H1 (cell line): ENCODE data around the gene SLC15A4.

Experiments
- CBX8 ChIP-seq: fragments of 300-800, 300-1000 bp; sonication (generic); IDR thresholded peaks from 2 replicates; pipeline ENCODE4 v1.7.1; 2016; ENCODE audit warnings: low read depth, low read length, borderline replicate concordance
- GABPA ChIP-seq: IDR thresholded peaks from 2 replicates; pipeline ENCODE4 v1.6.1; 2011; ENCODE audit warnings: mild to moderate bottlenecking, low read length, moderate library complexity, borderline replicate concordance; ENCODE audit not compliant: insufficient read depth
- HDAC6 ChIP-seq: IDR thresholded peaks from one replicate; pipeline ENCODE4 v1.7.1; 2012; ENCODE audit warnings: low read depth, mild to moderate bottlenecking, inconsistent platforms, low read length, moderate library complexity
- POLR2A ChIP-seq, 2 experiments: IDR thresholded peaks; 1 replicate in 1 of 2; 2 replicates in 1 of 2; pipeline ENCODE4 v1.6.1; 2011; ENCODE audit warnings: low read depth in 2 of 2, low read length in 2 of 2, mild to moderate bottlenecking in 2 of 2; ENCODE audit errors: control extremely low read depth in 1 of 2
- POLR2AphosphoS5 ChIP-seq: IDR thresholded peaks from 2 replicates; pipeline ENCODE4 v1.6.1; 2011; ENCODE audit warnings: low read depth, low read length
- RBBP5 ChIP-seq: IDR thresholded peaks from 2 replicates; pipeline ENCODE4 v1.7.1; 2012; ENCODE audit warnings: low read depth, mild to moderate bottlenecking, inconsistent platforms, low read length, moderate library complexity, borderline replicate concordance
- SIN3A ChIP-seq, 2 experiments: IDR thresholded peaks in 1 of 2; conservative IDR thresholded peaks in 1 of 2; 2 replicates each; pipeline ENCODE4 v1.6.1; 2011 to 2012; ENCODE audit warnings: low read length in 2 of 2, improper control_type of control experiment in 1 of 2, low read depth in 1 of 2, mild to moderate bottlenecking in 1 of 2
- TAF1 ChIP-seq: IDR thresholded peaks from 2 replicates; pipeline ENCODE4 v1.6.1; 2011; ENCODE audit warnings: mild to moderate bottlenecking, low read depth, low read length
- ZNF274 ChIP-seq: IDR thresholded peaks from 2 replicates; pipeline ENCODE4 v1.7.0; 2012; ENCODE audit warnings: low read length, borderline replicate concordance; ENCODE audit errors: extremely low read depth
- TF ChIP-seq, protein P1 (sequence below), 3 experiments: IDR thresholded peaks; 1 replicate in 2 of 3; 2 replicates in 1 of 3; pipeline versions ENCODE4 v1.5.1 to v1.6.1; 2011; ENCODE audit warnings: low read length in 3 of 3, mild to moderate bottlenecking in 3 of 3, inconsistent platforms in 2 of 3, low read depth in 1 of 3, moderate library complexity in 1 of 3; ENCODE audit not compliant: insufficient read depth in 1 of 3; ENCODE audit errors: control extremely low read depth in 1 of 3
- TF ChIP-seq, protein P2 (sequence below): IDR thresholded peaks from 2 replicates; pipeline ENCODE4 v1.6.1; 2012; ENCODE audit warnings: low read length, inconsistent platforms
- TF ChIP-seq, protein P3 (sequence below): IDR thresholded peaks from 2 replicates; pipeline ENCODE4 v1.6.1; 2012; ENCODE audit warnings: inconsistent platforms
- TF ChIP-seq, protein P4 (sequence below): IDR thresholded peaks from 2 replicates; pipeline ENCODE4 v1.6.1; 2011; ENCODE audit warnings: low read depth, mild to moderate bottlenecking, low read length; ENCODE audit not compliant: insufficient read depth

DNA sequence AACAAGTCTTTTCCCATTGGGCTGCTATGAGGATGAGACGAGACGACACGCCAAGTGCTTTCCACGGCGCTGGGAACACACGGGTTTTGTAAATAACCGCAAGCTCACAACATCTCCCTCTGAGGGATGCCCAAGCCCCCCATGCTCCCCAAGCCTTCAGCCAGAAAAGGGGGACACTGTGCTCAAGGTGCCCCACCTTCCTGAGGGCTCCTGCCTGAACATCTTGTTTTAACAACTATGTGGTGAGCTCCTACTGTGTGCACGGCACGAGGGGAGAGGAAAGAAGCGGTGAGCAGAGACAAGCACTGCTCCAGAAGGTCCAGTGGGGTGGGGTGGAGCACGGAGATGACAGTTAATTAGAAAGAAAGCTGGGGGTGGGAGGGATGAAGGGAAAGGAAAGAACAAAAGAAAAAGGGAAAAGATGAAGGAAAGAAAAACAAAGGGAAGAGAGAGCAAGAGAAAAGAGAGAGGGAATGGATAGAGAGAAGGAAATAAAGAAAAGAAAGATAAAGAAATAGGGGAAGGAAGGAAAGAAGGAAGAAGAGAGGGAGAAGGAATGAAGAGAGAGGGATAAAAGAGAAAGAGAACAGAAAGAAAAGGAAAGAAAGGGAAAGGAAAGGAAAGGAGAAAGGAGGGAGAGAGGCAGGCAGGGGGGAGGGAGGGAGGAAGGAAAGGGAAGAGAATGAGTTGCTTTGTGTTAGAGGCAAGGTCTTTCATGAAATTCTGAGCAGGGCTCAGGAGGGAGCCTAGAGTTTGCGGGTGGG is 56.8 kb downstream of the SLC15A4 start:
- TF ChIP-seq, protein P1, sequence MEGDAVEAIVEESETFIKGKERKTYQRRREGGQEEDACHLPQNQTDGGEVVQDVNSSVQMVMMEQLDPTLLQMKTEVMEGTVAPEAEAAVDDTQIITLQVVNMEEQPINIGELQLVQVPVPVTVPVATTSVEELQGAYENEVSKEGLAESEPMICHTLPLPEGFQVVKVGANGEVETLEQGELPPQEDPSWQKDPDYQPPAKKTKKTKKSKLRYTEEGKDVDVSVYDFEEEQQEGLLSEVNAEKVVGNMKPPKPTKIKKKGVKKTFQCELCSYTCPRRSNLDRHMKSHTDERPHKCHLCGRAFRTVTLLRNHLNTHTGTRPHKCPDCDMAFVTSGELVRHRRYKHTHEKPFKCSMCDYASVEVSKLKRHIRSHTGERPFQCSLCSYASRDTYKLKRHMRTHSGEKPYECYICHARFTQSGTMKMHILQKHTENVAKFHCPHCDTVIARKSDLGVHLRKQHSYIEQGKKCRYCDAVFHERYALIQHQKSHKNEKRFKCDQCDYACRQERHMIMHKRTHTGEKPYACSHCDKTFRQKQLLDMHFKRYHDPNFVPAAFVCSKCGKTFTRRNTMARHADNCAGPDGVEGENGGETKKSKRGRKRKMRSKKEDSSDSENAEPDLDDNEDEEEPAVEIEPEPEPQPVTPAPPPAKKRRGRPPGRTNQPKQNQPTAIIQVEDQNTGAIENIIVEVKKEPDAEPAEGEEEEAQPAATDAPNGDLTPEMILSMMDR (IDR thresholded peaks at IDR 0.05; ENCODE audit: control extremely low read depth in 1 of 3, insufficient read depth in 1 of 3, low read depth in 1 of 3, low read length in 3 of 3), result no peak
- no peak for TF ChIP-seq HDAC6
- no peak for TF ChIP-seq SIN3A (conservative IDR thresholded peaks at IDR 0.05 in 1 of 2, IDR thresholded peaks at IDR 0.05 in 1 of 2; ENCODE audit: low read depth in 1 of 2, low read length in 2 of 2)
- no peak for TF ChIP-seq RBBP5
- TF ChIP-seq, protein P2, sequence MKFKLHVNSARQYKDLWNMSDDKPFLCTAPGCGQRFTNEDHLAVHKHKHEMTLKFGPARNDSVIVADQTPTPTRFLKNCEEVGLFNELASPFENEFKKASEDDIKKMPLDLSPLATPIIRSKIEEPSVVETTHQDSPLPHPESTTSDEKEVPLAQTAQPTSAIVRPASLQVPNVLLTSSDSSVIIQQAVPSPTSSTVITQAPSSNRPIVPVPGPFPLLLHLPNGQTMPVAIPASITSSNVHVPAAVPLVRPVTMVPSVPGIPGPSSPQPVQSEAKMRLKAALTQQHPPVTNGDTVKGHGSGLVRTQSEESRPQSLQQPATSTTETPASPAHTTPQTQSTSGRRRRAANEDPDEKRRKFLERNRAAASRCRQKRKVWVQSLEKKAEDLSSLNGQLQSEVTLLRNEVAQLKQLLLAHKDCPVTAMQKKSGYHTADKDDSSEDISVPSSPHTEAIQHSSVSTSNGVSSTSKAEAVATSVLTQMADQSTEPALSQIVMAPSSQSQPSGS, result no peak
- TF ChIP-seq, protein P3, sequence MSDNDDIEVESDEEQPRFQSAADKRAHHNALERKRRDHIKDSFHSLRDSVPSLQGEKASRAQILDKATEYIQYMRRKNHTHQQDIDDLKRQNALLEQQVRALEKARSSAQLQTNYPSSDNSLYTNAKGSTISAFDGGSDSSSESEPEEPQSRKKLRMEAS, result no peak
- TF ChIP-seq ZNF274, result no peak
- TF ChIP-seq GABPA, result no peak
- TF ChIP-seq TAF1, result no peak
- no peak for TF ChIP-seq POLR2AphosphoS5
- TF ChIP-seq POLR2A (IDR thresholded peaks at IDR 0.05; ENCODE audit: control extremely low read depth in 1 of 2, low read depth in 2 of 2, low read length in 2 of 2), result no peak
- TF ChIP-seq CBX8, result no peak
- TF ChIP-seq, protein P4, sequence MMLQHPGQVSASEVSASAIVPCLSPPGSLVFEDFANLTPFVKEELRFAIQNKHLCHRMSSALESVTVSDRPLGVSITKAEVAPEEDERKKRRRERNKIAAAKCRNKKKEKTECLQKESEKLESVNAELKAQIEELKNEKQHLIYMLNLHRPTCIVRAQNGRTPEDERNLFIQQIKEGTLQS, result no peak
